Nephron progenitor cell (in vitro differentiated cells): ENCODE results near the gene NTHL1.
"Not testable (repeated sequence)": the region's sequence is repeated elsewhere in the genome, so short reads cannot be mapped to it uniquely, and the experiment has no call there.

ENCODE experiments used
- DNase-seq: peaks from one replicate; pipeline ENCODE4 v3.0.0; 2021
- H3K27ac Mint-ChIP-seq: 2 replicates; pipeline ENCODE4 v1.8.0; 2021; ENCODE audit warnings: mild to moderate bottlenecking, moderate library complexity, mixed read lengths
- H3K27me3 Mint-ChIP-seq: 2 replicates; pipeline ENCODE4 v1.8.0; 2021; ENCODE audit warnings: mild to moderate bottlenecking, low read depth, mixed read lengths; ENCODE audit not compliant: poor library complexity
- H3K36me3 Mint-ChIP-seq: 2 replicates; pipeline ENCODE4 v1.8.0; 2021; ENCODE audit warnings: low read depth, mixed read lengths
- H3K4me1 Mint-ChIP-seq: 2 replicates; pipeline ENCODE4 v1.8.0; 2021; ENCODE audit warnings: mixed read lengths
- H3K4me3 Mint-ChIP-seq: 2 replicates; pipeline ENCODE4 v1.8.0; 2021; ENCODE audit warnings: mild to moderate bottlenecking, moderate library complexity, mixed read lengths
- H3K9me3 Mint-ChIP-seq: 2 replicates; pipeline ENCODE4 v1.8.0; 2021; ENCODE audit warnings: mild to moderate bottlenecking, moderate library complexity, mixed read lengths
- CTCF ChIP-seq: fragments of 200-600 bp; sonication (generic); IDR thresholded peaks from 2 replicates; pipeline ENCODE4 v1.5.0; 2021; ENCODE audit warnings: antibody characterized with exemption

NTHL1 gene

GRCh38 chr16:2019518-2019920 is 28.1 kb downstream of the NTHL1 start, which contains the start of gene NPW:
TSS of gene NPW (plus strand) at chr16:2019785.
- Mint-ChIP-seq H3K27ac (no peak within 1 kb of the TSS), H3K9me3 (no peaks in the 10 kb centered on the region), H3K27me3 (peaks cover 40% of the 10 kb centered on the region), H3K4me3 (peak within 1 kb of the TSS; percentile 69), H3K4me1 (peaks cover 30% of the 10 kb centered on the region), H3K36me3 (no peaks in the 10 kb centered on the region)
- TF ChIP-seq CTCF, result no peak
- peak; percentile 53 for DNase-seq

- Mint-ChIP-seq H3K4me1 (peaks cover 9% of the 10 kb centered on the region), H3K27ac (no peak overlapping the region)
- DNase-seq, result peak; percentile 49
Observed at GRCh38 chr16:2016407-2016922, 31.2 kb downstream of the NTHL1 start.

GRCh38 chr16:2015947-2016208 is 31.8 kb downstream of the NTHL1 start:
- peaks cover 22% of the 10 kb centered on the region for H3K27me3 Mint-ChIP-seq
- no peaks in the 10 kb centered on the region for H3K9me3 Mint-ChIP-seq
- no peak overlapping the region for H3K4me3 Mint-ChIP-seq
- DNase-seq, result no peak
- H3K36me3 Mint-ChIP-seq, result no peaks in the 10 kb centered on the region
- H3K4me1 Mint-ChIP-seq, result peaks cover 9% of the 10 kb centered on the region
- TF ChIP-seq CTCF, result no peak
- no peak overlapping the region for H3K27ac Mint-ChIP-seq

More at GRCh38 chr16:2016407-2016922, 31.2 kb downstream of the NTHL1 start:
- peak; percentile 49 for TF ChIP-seq CTCF
- no peaks in the 10 kb centered on the region for H3K9me3 Mint-ChIP-seq
- no peaks in the 10 kb centered on the region for H3K36me3 Mint-ChIP-seq
- no peak overlapping the region for H3K4me3 Mint-ChIP-seq
- peaks cover 28% of the 10 kb centered on the region for H3K27me3 Mint-ChIP-seq

- H3K27me3 Mint-ChIP-seq, result peaks cover 17% of the 10 kb centered on the region
- H3K27ac Mint-ChIP-seq, result no peak overlapping the region
- no peak overlapping the region for H3K4me3 Mint-ChIP-seq
- no peaks in the 10 kb centered on the region for H3K9me3 Mint-ChIP-seq
- peaks cover 12% of the 10 kb centered on the region for H3K4me1 Mint-ChIP-seq
- TF ChIP-seq CTCF, result no peak
- no peaks in the 10 kb centered on the region for H3K36me3 Mint-ChIP-seq
- DNase-seq, result no peak
Observed at GRCh38 chr16:2015117-2015946, 32.3 kb downstream of the NTHL1 start.

GRCh38 chr16:2013527-2013926 is 34.1 kb downstream of the NTHL1 start:
- peaks cover 22% of the 10 kb centered on the region for H3K4me1 Mint-ChIP-seq
- H3K36me3 Mint-ChIP-seq, result no peaks in the 10 kb centered on the region
- no peak for DNase-seq
- no peak overlapping the region for H3K4me3 Mint-ChIP-seq
- peaks cover 6% of the 10 kb centered on the region for H3K27me3 Mint-ChIP-seq
- TF ChIP-seq CTCF, result no peak
- H3K27ac Mint-ChIP-seq, result no peak overlapping the region
- no peaks in the 10 kb centered on the region for H3K9me3 Mint-ChIP-seq

GRCh38 chr16:2011726-2012125 is 35.9 kb downstream of the NTHL1 start:
- H3K27ac Mint-ChIP-seq, H3K4me3 Mint-ChIP-seq, H3K9me3 Mint-ChIP-seq, DNase-seq, H3K36me3 Mint-ChIP-seq, H3K27me3 Mint-ChIP-seq: not testable (repeated sequence)
- H3K4me1 Mint-ChIP-seq, result peaks cover 37% of the 10 kb centered on the region
